Glomerular visceral epithelial cell (primary cell): Measurements from ENCODE around the gene GRIN2B.

Experiments
- DNase-seq: peaks from one replicate; pipeline ENCODE4 v3.0.0-alpha.2; 2016; ENCODE audit errors: extremely low spot score

Gene GRIN2B

GRCh38 chr12:13981296-13981962, at the start of gene GRIN2B:
Gene GRIN2B, minus strand, starts transcription at chr12:13981602. Its CDS starts 115,394 bp downstream, at chr12:13866208.
- DNase-seq, result peak; percentile 7

GRCh38 chr12:14026537-14026936, 45.1 kb upstream of the GRIN2B start:
- DNase-seq, result no peak

DNA sequence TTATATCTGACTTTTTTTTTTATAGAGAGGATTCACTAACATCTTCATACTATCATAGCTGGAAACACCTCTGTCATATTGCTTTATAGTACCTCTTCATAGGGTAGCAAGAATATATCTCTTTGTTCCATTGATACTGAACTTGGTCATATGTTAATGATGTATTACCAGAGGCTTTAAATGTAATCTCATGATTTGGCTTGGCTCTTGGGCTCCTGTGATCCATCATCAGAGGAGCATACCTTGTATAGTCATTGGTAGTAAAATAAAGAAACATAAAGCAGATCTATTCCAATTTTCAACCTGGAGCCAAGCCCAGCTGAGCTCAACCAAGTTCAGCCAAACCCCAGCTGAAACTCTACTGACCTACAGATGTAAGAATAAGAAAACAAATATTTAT, 43.2 kb upstream of the GRIN2B start:
- DNase-seq, result no peak

- DNase-seq, result no peak
Measured at GRCh38 chr12:14018080-14018479, 36.7 kb upstream of the GRIN2B start.

- DNase-seq, result no peak
Measured at GRCh38 chr12:14010989-14011388, 29.6 kb upstream of the GRIN2B start.

GRCh38 chr12:14007639-14008038, 26.2 kb upstream of the GRIN2B start:
- no peak for DNase-seq

DNA sequence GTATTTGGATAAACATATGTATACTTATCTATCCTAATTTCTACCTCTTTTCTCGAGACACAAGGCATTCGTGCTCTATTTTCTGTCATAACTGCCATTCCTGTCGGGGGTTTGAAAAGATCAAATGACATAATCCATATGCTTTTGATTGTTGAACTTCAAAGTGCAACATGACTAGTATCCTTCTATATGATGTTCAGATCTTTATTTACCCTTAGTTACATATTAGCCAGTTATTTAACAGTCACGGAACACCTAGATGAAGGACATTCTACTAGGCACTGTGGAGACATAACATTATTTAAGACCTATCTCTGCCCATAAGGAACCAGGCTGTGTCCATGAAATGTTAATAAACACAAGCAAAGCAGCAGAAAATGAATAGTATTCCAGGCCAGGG, 11.2 kb upstream of the GRIN2B start:
- DNase-seq, result no peak

GRCh38 chr12:13992106-13992505, 10.7 kb upstream of the GRIN2B start:
- DNase-seq, result no peak

DNA sequence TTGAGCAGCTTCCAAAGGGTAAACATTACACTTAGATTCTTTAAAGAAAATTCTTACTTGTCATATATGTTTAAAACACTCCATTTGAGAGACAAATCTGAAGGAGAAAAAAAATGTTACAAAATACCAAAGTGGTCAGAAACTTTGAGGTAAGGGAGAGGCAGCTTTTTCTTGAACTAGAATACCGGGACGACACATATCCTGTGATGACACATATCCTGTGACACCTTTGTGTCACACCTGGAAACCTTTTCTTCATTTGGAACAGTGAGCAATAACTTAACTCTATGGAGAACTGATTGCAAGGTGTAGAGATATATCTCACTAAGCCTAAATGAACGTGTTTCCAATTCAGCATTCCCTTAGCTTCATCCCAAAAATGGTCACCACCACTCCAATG, 4.6 kb upstream of the GRIN2B start:
- DNase-seq, result no peak

- DNase-seq, result no peak
Measured at GRCh38 chr12:13981990-13982389, 588 bp upstream of the GRIN2B start.

- no peak for DNase-seq
Measured at GRCh38 chr12:13980538-13981295, 685 bp downstream of the GRIN2B start.

DNA sequence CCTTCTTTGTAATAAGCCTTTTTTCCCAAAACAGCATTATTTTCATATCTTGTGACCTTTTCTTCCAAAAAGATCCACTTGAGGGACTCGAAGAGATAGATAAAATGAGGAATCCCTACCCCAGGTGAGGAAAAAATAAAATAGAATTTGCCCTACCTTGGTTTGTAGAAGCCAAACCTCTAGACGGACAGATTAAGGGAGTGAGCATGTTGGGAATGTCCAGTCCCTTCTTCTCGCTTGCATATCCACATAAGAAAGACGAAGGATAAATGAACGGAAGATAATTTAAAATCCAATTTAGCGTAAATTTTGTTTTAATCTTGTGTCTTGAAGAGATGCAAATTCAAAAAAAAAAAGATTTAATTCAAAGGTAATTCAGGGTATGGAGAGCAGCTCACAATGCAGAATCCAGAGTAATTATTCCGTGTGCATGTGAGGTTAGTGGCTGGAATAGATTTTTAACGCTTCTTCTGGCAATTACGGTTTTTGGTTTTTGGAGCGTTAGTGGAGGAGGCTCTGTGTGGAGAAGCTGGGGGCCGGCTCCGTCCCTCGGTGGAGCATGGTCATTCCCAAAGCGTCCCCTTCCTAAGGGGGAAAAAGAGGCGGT, 1.5 kb downstream of the GRIN2B start:
- no peak for DNase-seq

DNA sequence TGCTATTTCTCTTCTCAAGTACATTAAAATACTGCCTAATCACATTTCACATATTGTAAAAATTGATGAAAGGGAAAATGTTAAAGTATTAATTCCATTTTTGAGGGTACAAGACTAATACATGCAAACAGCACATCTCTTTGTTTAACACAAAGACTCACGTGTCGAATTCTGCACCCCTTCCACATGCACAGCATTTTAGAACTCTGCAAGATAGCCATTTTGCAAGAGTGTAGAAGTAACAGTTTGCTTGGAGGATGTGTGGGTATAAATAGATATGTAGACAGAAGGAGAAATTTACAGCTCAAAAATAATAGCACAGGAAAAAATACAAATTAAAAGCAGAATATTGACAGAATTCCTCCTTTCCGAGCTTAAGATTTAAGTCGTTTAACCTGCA, 2.5 kb downstream of the GRIN2B start:
- DNase-seq, result no peak

DNA sequence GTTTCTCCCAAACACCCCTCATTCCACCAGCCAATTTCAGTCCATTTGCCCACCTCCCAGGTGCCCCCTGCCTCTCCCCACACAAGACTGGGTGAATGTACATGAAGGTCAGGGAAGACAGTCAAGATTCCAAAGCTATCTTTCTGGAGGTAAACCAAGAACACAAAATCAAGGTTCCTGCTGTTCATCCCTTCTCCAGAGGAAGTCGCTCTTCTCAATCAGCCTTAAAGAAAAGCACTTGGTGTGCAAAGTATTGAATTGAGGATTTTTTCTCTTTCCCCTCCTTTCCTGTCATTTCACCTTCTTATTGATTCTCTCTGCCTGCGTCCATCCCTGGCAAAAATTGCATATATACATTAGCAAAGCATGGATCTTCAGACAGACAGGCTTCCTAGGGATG, 4.5 kb downstream of the GRIN2B start:
- no peak for DNase-seq

GRCh38 chr12:13976028-13976584, 5.3 kb downstream of the GRIN2B start:
- DNase-seq, result no peak

DNA sequence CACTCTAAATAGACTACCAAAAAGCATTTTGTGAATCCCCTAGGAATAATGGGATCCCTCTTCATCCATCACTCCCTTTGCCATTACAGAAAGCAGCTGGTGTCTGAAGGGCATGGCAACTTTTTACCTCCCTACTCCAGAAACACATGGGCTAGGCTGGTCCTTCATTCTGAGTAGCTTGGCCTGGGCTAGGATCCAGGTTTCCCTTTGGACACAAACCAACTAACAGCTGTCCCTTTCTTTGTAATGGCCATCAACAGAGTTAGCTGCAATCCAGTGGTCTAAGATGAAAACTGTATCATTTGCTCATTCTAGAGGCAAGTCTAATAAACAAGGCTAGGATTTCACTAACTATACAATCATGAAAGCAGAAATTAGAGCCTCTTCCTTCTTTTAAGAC, 7.4 kb downstream of the GRIN2B start:
- DNase-seq, result no peak

GRCh38 chr12:13970803-13971202, 10.6 kb downstream of the GRIN2B start:
- no peak for DNase-seq

DNA sequence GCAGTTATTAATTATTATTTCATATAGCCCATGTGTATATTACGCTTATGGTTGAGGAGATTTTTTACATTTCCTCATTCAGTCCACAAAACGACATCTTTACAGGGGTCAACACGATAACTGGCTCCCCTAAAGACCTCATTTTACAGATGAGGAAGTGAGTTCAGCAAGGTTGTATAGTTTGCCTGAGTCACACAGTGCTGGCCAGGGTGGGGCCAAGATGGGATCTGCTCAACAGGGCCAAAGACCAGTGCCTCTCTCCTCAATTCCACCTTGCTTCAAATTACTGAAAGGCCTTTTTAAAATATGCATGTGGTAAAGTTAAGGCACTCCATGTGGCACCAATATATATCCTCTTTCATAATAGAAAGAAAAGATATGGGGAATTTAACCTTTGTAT, 13.1 kb downstream of the GRIN2B start:
- DNase-seq, result no peak

- DNase-seq, result no peak
Measured at GRCh38 chr12:13964666-13965065, 16.7 kb downstream of the GRIN2B start.

DNA sequence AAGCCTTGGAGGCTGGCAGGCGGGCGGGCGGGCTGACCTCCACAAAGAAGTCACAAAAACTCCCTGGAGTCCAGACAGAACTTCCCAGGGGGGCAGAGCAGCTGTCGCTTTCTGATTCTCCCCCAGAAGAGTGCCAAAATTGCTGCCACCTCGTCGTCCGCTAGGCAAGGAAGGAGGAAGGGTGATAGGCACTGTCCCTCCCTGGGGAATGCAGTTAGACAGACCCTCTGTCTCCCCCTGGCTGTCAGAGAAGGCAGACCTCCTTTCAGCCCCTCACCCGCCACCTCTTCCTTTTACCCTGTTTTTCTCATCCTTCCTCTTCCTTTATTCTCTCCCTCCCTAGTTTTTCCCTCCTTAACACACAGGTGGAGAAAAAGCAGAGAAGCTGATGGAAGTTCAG, 18.7 kb downstream of the GRIN2B start:
- no peak for DNase-seq

DNA sequence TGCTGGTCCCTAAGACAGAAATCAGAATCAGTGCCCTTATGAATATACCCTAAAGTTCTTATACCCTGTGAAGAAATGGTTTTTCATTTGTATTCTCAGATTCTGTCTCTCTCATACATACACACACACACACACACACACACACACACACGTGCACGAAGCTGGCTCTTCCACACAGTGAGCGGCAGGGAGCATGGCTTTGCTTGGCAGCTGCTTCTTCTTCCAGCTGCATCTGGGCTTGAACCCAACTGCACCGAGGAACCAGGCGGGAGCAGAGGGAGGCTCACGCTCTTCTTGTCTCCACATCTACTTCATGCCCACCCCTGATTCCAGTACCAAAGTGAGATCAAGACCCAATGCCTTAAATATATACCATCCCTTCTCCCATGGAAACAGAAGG, 19.4 kb downstream of the GRIN2B start:
- no peak for DNase-seq

DNA sequence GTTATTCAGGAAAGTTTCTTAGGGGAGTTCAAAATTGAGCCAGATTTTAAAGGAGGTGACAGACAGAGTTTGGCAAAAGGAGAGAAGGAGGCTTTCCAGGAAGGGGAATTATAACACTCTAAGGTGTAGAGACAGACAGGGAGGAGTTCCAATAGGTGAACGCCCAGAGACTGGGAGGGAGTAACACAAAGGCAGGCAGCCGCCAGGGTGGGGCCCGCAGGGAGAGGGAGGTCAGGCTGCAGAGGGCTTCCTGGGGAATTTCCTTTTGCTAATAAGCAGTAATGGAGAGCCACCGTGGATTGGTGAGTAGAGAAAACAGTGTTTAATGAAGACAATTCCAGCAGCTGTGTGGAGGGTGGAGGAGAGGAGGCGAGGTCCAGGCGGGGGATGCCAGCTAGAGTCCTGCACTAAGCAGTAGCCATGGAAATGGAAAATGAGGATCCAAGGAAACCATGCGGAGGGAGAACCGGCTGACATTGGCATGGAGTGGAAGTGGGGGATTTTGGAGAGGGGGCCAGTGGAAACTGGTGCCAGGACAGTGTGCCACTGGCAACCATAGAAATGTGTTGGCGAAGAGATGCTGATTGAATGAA, 22.2 kb downstream of the GRIN2B start:
- DNase-seq, result no peak
